ENCODE results near the gene HAPLN3.
"Not testable (repeated sequence)": the region's sequence is repeated elsewhere in the genome, so short reads cannot be mapped to it uniquely, and the experiment has no call there.

The HAPLN3 gene

GRCh38 chr15:88894819-88895767 is at the start of gene HAPLN3:
TSS of gene HAPLN3 (minus strand) at chr15:88895544. CDS start at chr15:88887298, 8,246 bp downstream.
- DNase-seq: peak; percentile 26 to 47

GRCh38 chr15:88940110-88940675 is 44.8 kb upstream of the HAPLN3 start:
- no peak for DNase-seq

- no peak for DNase-seq
These were observed 44.1 kb upstream of the HAPLN3 start for GRCh38 chr15:88939486-88939806.

GRCh38 chr15:88938802-88939485 is 43.6 kb upstream of the HAPLN3 start:
- DNase-seq: no peak

- not testable (repeated sequence) for DNase-seq
These were observed 39.1 kb upstream of the HAPLN3 start for GRCh38 chr15:88934449-88934848.

GRCh38 chr15:88932875-88933330 is 37.6 kb upstream of the HAPLN3 start:
- DNase-seq: no peak

GRCh38 chr15:88932271-88932874 is 37.0 kb upstream of the HAPLN3 start:
- no peak for DNase-seq

GRCh38 chr15:88930579-88930978 is 35.2 kb upstream of the HAPLN3 start:
- DNase-seq: no peak

- DNase-seq: not testable (repeated sequence)
These were observed 34.2 kb upstream of the HAPLN3 start for GRCh38 chr15:88929358-88930098.

GRCh38 chr15:88928192-88928591 is 32.8 kb upstream of the HAPLN3 start:
- DNase-seq: not testable (repeated sequence)

GRCh38 chr15:88925648-88926047 is 30.3 kb upstream of the HAPLN3 start:
- not testable (repeated sequence) for DNase-seq

- not testable (repeated sequence) for DNase-seq
These were observed 25.6 kb upstream of the HAPLN3 start for GRCh38 chr15:88920892-88921435.

- no peak for DNase-seq
These were observed 25.0 kb upstream of the HAPLN3 start for GRCh38 chr15:88920186-88920891.

- DNase-seq: no peak
These were observed 23.4 kb upstream of the HAPLN3 start for GRCh38 chr15:88918738-88919137.

GRCh38 chr15:88917760-88918159 is 22.4 kb upstream of the HAPLN3 start:
- no peak for DNase-seq

- DNase-seq: no peak
These were observed 20.0 kb upstream of the HAPLN3 start for GRCh38 chr15:88915354-88915753.

- DNase-seq: no peak
These were observed 18.5 kb upstream of the HAPLN3 start for GRCh38 chr15:88913850-88914169.

GRCh38 chr15:88913017-88913849 is 17.9 kb upstream of the HAPLN3 start, which contains the start of gene MFGE8:
TSS of gene MFGE8 (minus strand) at chr15:88913379. CDS start at chr15:88913319, 60 bp downstream.
- peak; percentile 73 to 77 for DNase-seq

- DNase-seq: peak in 1 of 2 experiments; percentile 41
These were observed 17.2 kb upstream of the HAPLN3 start for GRCh38 chr15:88912500-88912921.

GRCh38 chr15:88911766-88912118 is 16.4 kb upstream of the HAPLN3 start:
- DNase-seq: peak; percentile 68 to 75

Data from NCI-H524 (cell line).